Stimulated activated effector memory CD8-positive, alpha-beta T cell treated with anti-CD3 and anti-CD28 coated beads, Interleukin-12 subunit alpha, Interleukin-12 subunit beta, amount 100 ng/mL, for 72 hours (primary cell): ENCODE data around the gene SLC1A2.

Experiments
- ATAC-seq: fragments of 150-1000 bp; cut with Tn5 transposase; 2 replicates; pipeline ENCODE4 v1.10.0; 2021
- DNase-seq, 2 donors: peaks; one replicate each; pipeline ENCODE4 v3.0.0; 2021 to 2022; ENCODE audit warnings: low spot score in 2 of 2
- H3K27ac Mint-ChIP-seq: one replicate; pipeline ENCODE4 v1.8.0; 2022; ENCODE audit warnings: mild to moderate bottlenecking, mixed read lengths
- H3K36me3 Mint-ChIP-seq: one replicate; pipeline ENCODE4 v1.8.0; 2022; ENCODE audit warnings: mild to moderate bottlenecking, mixed read lengths
- H3K4me1 Mint-ChIP-seq: one replicate; pipeline ENCODE4 v1.8.0; 2022; ENCODE audit warnings: mixed read lengths
- H3K4me3 Mint-ChIP-seq: one replicate; pipeline ENCODE4 v1.8.0; 2022; ENCODE audit warnings: mild to moderate bottlenecking, mixed read lengths
- H3K9me3 Mint-ChIP-seq: one replicate; pipeline ENCODE4 v1.8.0; 2022; ENCODE audit warnings: mixed read lengths

The SLC1A2 gene

DNA sequence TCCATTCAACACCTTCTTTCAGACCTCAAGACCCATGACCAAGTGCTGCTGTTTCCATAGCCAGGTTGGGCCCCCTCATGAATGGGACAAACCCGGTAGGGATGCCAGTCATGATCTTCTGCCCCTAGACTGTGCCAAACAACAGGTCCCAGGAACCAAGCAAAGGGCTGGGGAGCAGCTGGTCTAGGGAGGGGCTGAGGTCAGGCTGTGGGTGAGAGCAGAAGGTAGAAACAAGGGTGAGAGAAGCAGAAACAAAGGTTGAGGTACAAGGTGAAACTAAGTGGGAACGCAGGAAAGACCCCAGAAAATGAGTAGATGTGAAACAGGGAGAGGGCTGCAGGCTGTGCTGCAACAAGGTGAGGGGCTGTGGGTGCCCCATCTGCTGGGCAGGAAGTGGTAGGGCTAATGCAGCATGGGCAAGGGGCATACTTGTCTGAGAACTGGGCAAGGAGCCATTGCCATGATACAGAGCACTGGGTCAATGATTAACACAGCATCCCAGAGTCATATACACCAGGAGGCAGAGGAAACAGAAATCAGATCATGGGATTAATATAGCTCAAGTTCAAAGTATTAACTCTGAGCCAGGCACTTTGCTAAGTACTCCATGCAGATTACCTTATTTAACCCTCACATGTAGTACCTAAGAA is 45.9 kb downstream of the SLC1A2 start:
- Mint-ChIP-seq H3K36me3 (no peaks in the 10 kb centered on the region), H3K4me3 (no peak overlapping the region), H3K4me1 (peaks cover 9% of the 10 kb centered on the region), H3K27ac (peak overlapping the region; percentile 57), H3K9me3 (no peaks in the 10 kb centered on the region)
- ATAC-seq (no peak), DNase-seq (no peak)

DNA sequence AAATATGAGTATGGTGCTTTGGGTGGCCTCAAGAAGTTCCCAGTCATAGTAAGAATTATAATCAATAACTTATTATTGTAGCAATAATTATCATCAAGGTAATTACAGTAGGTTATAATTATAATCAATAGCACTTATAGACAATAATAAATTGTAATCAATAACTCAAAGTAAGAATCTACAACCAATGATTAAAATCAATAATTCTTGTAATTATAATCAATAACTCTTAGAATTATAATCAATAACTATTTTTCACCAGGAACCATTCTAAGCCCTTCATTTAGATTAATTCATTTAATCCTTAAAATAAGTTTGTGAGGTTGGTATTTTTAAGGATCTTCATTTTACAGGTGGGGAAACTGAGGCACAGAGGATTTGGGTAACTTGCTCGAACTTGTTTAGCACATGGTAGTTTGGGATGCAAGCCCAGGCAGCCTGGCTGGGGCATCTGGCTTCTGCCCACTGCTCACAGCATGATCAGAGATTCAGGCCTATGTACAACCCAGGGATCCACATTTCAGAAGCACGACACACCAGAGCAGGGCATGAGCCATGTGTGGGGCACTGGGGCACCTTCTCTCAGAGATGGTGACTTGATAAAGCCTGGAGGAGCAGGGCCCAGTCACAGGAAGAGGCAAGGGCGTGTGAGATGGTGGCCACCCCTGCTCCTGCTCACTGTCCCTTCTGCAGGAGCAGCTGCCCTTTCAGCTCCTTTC is 46.6 kb downstream of the SLC1A2 start:
- peaks cover 9% of the 10 kb centered on the region for H3K4me1 Mint-ChIP-seq
- H3K27ac Mint-ChIP-seq: peak overlapping the region; percentile 57
- no peaks in the 10 kb centered on the region for H3K36me3 Mint-ChIP-seq
- DNase-seq (no peak), ATAC-seq (no peak)
- H3K4me3 Mint-ChIP-seq: no peak overlapping the region
- no peaks in the 10 kb centered on the region for H3K9me3 Mint-ChIP-seq

DNA sequence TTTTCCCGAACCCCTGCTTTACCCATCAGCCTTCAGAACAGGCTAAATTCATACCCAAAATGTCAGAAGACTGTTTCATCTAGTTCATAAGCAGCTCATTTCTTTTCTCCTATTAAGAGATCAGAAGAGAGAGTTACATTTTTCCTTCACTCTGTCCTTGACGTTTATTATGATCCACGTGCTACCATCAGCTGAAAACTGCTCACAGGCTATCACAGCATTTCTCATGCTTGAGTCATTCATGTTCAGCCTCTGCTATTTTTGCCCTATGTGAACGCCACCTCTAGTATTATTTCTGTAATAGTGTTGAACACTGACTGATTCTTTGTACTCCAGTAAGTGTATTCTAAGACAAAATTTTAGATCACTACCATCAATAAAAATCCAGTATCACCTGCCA is 51.9 kb downstream of the SLC1A2 start:
- no peaks in the 10 kb centered on the region for H3K36me3 Mint-ChIP-seq
- H3K27ac Mint-ChIP-seq: no peak overlapping the region
- peaks cover 6% of the 10 kb centered on the region for H3K4me1 Mint-ChIP-seq
- H3K9me3 Mint-ChIP-seq: peaks cover 3% of the 10 kb centered on the region
- DNase-seq (no peak), ATAC-seq (no peak)
- no peak overlapping the region for H3K4me3 Mint-ChIP-seq

DNA sequence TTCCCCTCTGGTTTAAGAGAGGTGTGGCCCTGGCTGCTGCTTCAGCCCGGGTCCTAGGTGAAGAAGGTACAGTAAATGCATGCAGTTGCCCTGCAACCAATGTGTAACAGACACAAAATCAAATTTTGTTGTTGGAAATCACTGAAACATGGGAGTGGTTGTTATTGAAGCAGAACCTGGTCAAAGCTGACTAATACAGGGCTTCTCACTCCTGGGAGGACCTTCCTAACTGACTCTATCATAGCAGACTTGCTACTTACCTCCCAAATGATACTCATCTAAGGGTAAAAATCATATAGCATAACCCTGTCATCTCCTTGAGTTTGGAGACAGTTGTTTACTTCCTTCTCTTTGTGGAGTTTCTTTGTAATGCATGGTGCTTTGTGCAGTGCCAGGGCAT is 52.6 kb downstream of the SLC1A2 start:
- DNase-seq (no peak), ATAC-seq (no peak)
- no peak overlapping the region for H3K4me3 Mint-ChIP-seq
- H3K4me1 Mint-ChIP-seq: peaks cover 6% of the 10 kb centered on the region
- H3K36me3 Mint-ChIP-seq: no peaks in the 10 kb centered on the region
- peaks cover 3% of the 10 kb centered on the region for H3K9me3 Mint-ChIP-seq
- no peak overlapping the region for H3K27ac Mint-ChIP-seq

- peaks cover 3% of the 10 kb centered on the region for H3K9me3 Mint-ChIP-seq
- no peak overlapping the region for H3K4me3 Mint-ChIP-seq
- no peak for ATAC-seq
- no peaks in the 10 kb centered on the region for H3K36me3 Mint-ChIP-seq
- H3K4me1 Mint-ChIP-seq: peaks cover 6% of the 10 kb centered on the region
- no peak overlapping the region for H3K27ac Mint-ChIP-seq
- no peak for DNase-seq
Observed at GRCh38 chr11:35365961-35366360, 53.4 kb downstream of the SLC1A2 start.

DNA sequence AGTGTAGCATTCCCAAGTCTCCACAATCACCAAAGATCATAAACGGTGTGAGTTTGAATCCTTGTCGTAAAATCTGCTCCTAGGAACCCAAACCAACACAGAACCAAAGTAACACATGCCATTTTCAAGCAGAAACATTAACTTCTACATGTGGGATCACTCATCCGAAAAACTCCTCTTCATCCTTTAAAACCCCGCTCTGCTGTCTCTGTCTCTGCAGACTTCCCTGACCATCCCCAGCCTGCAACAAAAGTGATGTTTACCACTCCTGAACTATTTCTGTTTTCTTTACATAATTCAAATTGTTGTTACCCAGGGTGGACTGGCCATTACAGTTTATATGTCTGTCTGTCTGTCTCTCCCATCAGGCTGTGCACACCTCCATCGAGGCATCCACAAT is 54.0 kb downstream of the SLC1A2 start:
- DNase-seq (no peak), ATAC-seq (no peak)
- Mint-ChIP-seq H3K36me3 (no peaks in the 10 kb centered on the region), H3K27ac (no peak overlapping the region), H3K4me1 (peaks cover 6% of the 10 kb centered on the region), H3K4me3 (no peak overlapping the region), H3K9me3 (peaks cover 3% of the 10 kb centered on the region)

DNA sequence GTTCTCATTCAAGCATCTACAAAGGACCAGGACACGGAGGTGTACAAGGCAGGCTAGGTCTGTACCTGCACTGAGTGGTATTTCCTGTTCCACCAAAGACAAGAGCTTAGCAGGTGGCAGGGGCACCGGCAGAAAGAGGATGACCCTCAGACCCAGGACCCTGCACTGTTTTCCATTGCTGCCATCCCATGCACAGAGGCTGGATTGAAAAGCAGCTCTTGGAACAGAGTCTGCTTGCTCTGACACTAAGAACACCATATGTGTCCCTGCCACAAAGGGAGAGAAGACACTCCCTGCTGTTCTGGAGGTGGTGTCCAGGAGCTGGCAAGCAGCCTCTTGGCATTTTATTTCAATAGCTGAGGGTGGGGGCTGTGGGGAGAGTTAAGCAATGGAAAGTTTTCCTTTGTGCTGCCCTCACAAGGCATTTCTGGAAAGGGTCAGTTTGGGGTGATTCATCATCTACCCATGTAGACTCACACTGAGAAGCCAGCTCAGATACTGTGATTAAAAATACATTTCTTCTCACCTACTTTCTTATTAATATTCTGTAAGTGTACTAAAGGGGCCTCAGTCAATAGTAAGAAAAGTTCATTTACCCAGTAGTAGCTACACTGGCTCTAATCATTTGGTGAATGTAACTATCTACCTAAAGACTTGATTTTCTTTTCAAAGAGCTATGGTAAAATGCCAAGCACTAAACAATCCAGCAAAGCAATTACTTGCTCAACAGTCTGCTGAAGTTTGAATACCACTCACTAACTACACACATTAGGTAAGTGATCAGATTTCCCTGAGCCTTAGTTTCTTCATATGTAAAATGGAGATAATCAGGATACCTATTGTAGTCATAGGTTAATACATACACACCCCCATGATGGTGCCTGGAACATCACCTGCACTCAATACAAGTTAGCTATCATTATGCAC is 55.2 kb downstream of the SLC1A2 start:
- ATAC-seq: no peak
- no peak overlapping the region for H3K27ac Mint-ChIP-seq

DNA sequence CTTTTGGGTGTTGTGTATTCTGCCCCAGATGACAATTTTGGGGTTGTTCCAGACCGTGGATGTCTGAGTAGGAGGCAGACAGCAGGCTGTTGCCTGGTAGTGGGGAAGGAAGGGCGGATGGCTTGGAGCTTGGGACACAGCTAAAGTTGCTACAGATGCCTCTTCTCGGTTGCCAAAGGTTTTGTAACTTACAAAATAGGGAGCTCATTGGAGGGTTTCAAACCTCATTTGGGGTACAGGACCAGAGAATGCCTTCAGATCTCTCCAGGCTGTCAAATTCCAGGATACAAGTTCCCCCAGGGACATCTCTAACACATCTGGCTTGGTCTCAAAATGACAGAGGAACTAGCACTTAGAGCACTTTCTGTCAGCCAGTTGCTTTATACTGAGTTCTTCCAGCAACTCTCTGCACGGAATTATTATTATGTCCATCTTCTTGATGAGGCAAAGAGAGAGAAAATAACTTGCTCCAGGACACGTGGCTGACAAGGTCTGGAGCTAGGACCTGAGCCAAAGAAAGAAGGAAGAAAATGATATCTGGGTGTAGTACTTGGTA is 56.0 kb downstream of the SLC1A2 start:
- no peaks in the 10 kb centered on the region for H3K36me3 Mint-ChIP-seq
- DNase-seq: no peak
- H3K4me1 Mint-ChIP-seq: peaks cover 6% of the 10 kb centered on the region
- H3K27ac Mint-ChIP-seq: no peak overlapping the region
- peaks cover 3% of the 10 kb centered on the region for H3K9me3 Mint-ChIP-seq
- no peak overlapping the region for H3K4me3 Mint-ChIP-seq
- no peak for ATAC-seq

More for the DNA sequence above, 55.2 kb downstream of the SLC1A2 start:
- Mint-ChIP-seq H3K4me1 (peaks cover 6% of the 10 kb centered on the region), H3K4me3 (no peak overlapping the region), H3K9me3 (peaks cover 3% of the 10 kb centered on the region), H3K36me3 (no peaks in the 10 kb centered on the region)
- no peak for DNase-seq

DNA sequence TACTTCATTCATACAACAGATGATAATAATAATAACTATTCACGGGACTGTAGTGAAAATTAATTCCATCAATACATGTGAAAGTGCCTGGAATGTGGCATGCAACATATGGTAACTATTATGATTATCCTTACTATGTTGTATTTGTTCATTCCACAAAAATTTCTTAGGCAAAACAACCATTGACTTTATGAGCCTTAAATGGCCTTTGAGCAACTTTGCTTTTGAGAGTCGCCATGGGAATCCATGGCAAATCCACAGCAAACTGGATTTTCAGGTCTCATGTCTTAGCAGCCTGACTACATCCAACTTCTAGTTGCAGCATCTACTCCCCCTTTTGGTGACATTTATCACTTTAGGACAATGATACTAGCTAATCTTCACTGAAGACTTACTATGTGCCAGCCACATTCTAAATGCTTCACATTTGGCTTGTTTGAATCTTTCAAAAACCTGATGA is 56.8 kb downstream of the SLC1A2 start:
- no peak overlapping the region for H3K27ac Mint-ChIP-seq
- peaks cover 3% of the 10 kb centered on the region for H3K9me3 Mint-ChIP-seq
- peaks cover 6% of the 10 kb centered on the region for H3K4me1 Mint-ChIP-seq
- DNase-seq (no peak), ATAC-seq (no peak)
- H3K4me3 Mint-ChIP-seq: no peak overlapping the region
- no peaks in the 10 kb centered on the region for H3K36me3 Mint-ChIP-seq

DNA sequence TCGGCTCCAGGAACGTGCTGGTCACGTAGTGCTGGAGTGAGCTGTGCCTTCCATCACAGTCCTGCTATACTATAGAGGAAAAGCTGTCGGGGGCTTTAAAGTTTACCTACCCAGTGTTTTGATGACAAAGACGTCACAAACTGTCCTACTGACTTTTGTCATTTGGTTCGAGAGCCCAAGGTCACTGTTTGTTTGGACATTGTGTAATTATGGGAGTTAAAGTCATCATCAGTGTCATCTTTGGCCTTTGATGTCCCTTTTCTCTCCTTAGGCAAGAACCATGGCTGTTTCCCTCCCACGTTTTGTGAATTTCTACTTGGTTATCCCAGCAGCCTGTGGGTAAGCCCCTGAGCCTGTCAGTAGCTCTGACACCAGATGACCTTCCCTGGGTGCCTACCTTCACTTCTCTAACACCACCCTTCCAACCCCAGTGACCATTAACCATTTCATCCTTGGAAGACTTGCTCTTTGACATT is 59.3 kb downstream of the SLC1A2 start:
- Mint-ChIP-seq H3K36me3 (no peaks in the 10 kb centered on the region), H3K4me3 (no peak overlapping the region), H3K9me3 (no peaks in the 10 kb centered on the region), H3K4me1 (peaks cover 10% of the 10 kb centered on the region), H3K27ac (no peak overlapping the region)
- ATAC-seq: no peak
- DNase-seq: no peak

DNA sequence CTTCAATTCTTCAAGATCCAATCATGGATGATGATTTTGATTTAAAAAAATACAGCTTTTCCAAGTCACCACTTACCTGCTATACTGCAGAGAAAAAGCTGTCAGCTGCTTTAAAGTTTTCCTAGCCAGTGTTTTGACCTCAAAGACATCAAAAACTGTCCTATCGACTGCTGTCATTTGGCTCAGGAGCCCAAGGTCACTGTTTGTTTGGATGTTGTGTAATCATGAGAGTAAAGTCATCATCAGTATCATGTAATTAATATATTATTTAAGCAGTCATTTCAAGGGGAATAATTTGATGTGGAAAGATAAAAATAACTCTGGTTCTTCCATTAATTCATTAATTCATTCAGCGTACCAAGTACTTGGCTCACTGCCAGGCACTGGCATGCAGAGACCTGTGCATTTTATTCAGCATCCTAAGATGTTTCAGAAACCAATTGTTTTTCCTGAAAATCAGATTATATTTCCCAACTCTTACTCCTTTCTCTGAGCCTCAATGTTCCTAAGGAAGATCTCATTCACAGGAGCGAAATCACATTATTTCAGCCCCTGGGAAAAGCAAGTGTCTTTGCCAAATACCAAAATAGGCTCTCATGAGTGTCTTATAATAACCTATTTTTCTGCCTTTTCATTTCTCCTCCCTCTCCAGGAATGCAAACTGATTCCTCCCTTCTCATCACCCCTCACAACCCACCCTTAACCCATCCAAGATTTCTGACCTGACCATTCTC is 59.9 kb downstream of the SLC1A2 start:
- Mint-ChIP-seq H3K4me1 (peaks cover 15% of the 10 kb centered on the region), H3K4me3 (no peak overlapping the region), H3K9me3 (no peaks in the 10 kb centered on the region), H3K36me3 (no peaks in the 10 kb centered on the region), H3K27ac (no peak overlapping the region)
- no peak for DNase-seq
- no peak for ATAC-seq

DNA sequence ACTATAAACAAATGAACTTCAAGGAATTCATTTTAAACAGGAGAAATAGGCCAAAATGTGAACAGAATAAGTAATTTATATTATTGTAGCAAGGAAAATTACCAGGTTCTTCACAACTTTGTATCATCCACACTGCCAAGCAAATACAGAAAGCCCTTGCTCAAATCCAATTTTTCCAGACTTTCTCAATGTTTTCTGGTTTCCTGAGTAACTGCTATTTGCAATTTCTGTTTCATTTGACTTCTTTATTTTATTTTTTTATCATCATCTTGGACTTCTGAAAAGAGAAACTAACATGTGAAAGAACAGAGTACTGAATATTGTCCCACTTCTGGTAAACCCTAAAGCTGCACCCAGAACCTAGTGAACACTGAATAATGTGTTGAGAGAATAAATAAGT is 61.0 kb downstream of the SLC1A2 start:
- DNase-seq: no peak
- no peak for ATAC-seq
- Mint-ChIP-seq H3K4me3 (no peak overlapping the region), H3K36me3 (no peaks in the 10 kb centered on the region), H3K9me3 (no peaks in the 10 kb centered on the region), H3K27ac (no peak overlapping the region), H3K4me1 (peaks cover 15% of the 10 kb centered on the region)

GRCh38 chr11:35357923-35358322 is 61.4 kb downstream of the SLC1A2 start:
- H3K4me3 Mint-ChIP-seq: no peak overlapping the region
- DNase-seq (no peak), ATAC-seq (no peak)
- peaks cover 12% of the 10 kb centered on the region for H3K4me1 Mint-ChIP-seq
- no peaks in the 10 kb centered on the region for H3K9me3 Mint-ChIP-seq
- no peaks in the 10 kb centered on the region for H3K36me3 Mint-ChIP-seq
- H3K27ac Mint-ChIP-seq: no peak overlapping the region

- Mint-ChIP-seq H3K36me3 (no peaks in the 10 kb centered on the region), H3K4me1 (peaks cover 10% of the 10 kb centered on the region), H3K4me3 (no peak overlapping the region), H3K9me3 (no peaks in the 10 kb centered on the region), H3K27ac (no peak overlapping the region)
- no peak for ATAC-seq
- DNase-seq: no peak
Observed at GRCh38 chr11:35355102-35355749, 64.1 kb downstream of the SLC1A2 start.
